Measurements from ENCODE around the gene GPR39.

Gene GPR39

DNA sequence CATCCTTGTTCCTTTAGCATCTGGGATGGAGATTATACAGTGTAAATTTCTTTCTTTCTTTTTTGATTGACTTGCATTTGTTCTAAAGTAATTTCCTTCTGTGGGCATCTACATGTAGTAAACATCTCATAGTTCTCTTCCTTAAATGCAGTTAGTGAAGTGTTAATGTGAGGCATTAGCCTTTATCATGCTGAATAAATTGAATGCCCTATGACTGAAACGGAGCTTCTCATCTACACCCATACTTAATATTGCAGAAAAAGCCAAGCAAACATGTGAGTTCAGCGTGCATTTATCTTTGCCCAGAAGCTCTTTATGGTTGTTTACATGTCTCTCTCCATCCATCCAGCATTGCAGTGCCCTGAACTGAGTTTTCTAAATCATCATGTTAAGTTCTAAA is 195.1 kb downstream of the GPR39 start:
- Histone ChIP-seq H3K36me3 (ENCODE audit: control insufficient read depth in 2 of 2, insufficient read depth in 2 of 2, low read length in 2 of 2) (no peaks in the 10 kb centered on the region), H3K4me1 (ENCODE audit: control insufficient read depth, insufficient read depth, low read length) (peaks cover 7% of the 10 kb centered on the region), H3K9me3 (ENCODE audit: control insufficient read depth in 2 of 2, low read length in 2 of 2) (no peaks in the 10 kb centered on the region), H3K9ac (ENCODE audit: low read length in 2 of 2) (no peak overlapping the region), H3K4me3 (ENCODE audit: low read length in 2 of 2) (no peak overlapping the region), H3K27ac (ENCODE audit: low read length) (no peak overlapping the region), H3K27me3 (ENCODE audit: control insufficient read depth in 1 of 2, insufficient read depth in 2 of 2, low read length in 2 of 2) (no peaks in the 10 kb centered on the region)

DNA sequence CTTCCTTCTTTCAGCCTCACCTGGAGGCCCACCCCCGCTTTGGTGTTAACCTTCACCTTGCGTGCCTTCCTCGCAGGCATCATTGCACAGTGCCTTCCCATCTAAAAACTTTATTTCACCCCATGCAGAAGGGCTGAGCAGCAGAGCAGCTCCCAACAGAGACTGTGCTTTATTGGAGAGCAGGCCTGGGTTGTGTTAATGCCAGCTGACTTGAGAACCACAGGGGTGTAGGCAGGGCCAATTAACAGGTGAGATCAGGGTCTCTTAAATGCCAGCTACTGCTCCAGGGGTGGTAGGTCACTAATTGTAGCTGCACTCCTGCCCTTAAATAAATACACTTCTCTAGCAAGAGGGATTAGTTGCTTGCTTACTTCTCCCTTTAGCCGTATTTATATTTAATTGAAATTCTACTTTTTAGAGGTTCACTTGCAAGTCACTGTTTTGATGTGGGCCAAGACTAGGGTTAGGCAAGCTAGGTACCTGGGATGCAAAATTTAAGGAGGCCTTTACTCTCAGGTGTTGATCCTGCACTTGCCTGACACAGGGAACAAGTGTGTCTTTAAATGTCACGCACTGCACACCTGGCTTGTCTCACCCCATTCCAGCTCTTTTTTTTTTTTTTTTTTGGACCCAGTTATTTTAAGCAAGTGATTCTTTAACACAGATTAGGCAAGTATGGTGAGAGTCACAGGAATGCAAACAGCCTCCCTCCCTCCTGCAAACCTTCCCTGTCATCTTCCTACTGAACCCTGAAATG is 198.9 kb downstream of the GPR39 start:
- Histone ChIP-seq H3K9ac (ENCODE audit: low read length in 2 of 2) (no peak overlapping the region), H3K9me3 (ENCODE audit: control insufficient read depth in 2 of 2, low read length in 2 of 2) (no peaks in the 10 kb centered on the region), H3K4me3 (ENCODE audit: low read length in 2 of 2) (no peak overlapping the region), H3K27me3 (ENCODE audit: control insufficient read depth in 1 of 2, insufficient read depth in 2 of 2, low read length in 2 of 2) (no peaks in the 10 kb centered on the region), H3K27ac (ENCODE audit: low read length) (no peak overlapping the region), H3K36me3 (ENCODE audit: control insufficient read depth in 2 of 2, insufficient read depth in 2 of 2, low read length in 2 of 2) (no peaks in the 10 kb centered on the region), H3K4me1 (ENCODE audit: control insufficient read depth, insufficient read depth, low read length) (peaks cover 7% of the 10 kb centered on the region)

DNA sequence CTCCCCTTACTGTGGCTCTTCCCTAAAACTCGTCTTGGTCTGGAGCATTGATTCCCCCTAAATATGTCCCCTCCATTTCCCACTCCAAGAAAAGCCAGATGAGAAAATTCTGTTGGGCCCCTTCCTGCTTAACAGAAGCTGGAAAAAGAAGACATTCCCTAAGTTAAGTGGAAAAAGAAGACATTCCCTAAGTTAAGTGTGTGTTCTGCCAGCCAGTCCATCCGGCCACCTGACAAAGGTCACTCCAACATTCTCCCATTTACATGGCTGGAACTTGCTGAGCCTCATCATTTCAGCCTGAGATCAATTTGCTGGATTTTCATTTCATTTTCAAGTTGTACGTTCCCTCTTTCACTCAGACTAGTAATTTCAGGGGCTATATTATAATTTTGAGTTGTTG is 201.4 kb downstream of the GPR39 start:
- Histone ChIP-seq H3K9me3 (ENCODE audit: control insufficient read depth in 2 of 2, low read length in 2 of 2) (no peaks in the 10 kb centered on the region), H3K27ac (ENCODE audit: low read length) (no peak overlapping the region), H3K27me3 (ENCODE audit: control insufficient read depth in 1 of 2, insufficient read depth in 2 of 2, low read length in 2 of 2) (no peaks in the 10 kb centered on the region), H3K9ac (ENCODE audit: low read length in 2 of 2) (no peak overlapping the region), H3K36me3 (ENCODE audit: control insufficient read depth in 2 of 2, insufficient read depth in 2 of 2, low read length in 2 of 2) (no peaks in the 10 kb centered on the region), H3K4me3 (ENCODE audit: low read length in 2 of 2) (no peak overlapping the region), H3K4me1 (ENCODE audit: control insufficient read depth, insufficient read depth, low read length) (peaks cover 7% of the 10 kb centered on the region)

DNA sequence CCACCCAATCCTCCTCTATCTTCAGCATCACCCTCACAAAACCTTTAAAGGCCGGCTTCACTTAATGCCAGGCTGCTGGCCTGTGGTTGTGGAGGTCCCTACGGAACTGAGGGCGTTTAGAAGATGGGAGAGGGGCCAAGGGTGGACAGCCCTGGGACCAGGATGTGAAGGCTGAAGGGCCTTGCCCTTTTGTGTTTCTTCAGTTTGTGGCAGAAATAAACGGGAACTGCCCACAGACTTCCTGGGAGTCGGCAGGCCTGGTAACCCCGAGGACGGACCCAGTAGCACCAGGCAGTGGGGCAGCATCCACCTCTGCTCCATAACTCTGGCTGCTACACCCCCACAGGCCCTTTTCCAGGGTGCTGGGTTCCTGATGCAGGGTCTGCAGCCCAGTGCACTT is 202.1 kb downstream of the GPR39 start:
- no peaks in the 10 kb centered on the region for H3K27me3 ChIP-seq (ENCODE audit: control insufficient read depth in 1 of 2, insufficient read depth in 2 of 2, low read length in 2 of 2)
- no peak overlapping the region for H3K9ac ChIP-seq (ENCODE audit: low read length in 2 of 2)
- H3K4me1 ChIP-seq (ENCODE audit: control insufficient read depth, insufficient read depth, low read length): peaks cover 7% of the 10 kb centered on the region
- no peak overlapping the region for H3K27ac ChIP-seq (ENCODE audit: low read length)
- H3K36me3 ChIP-seq (ENCODE audit: control insufficient read depth in 2 of 2, insufficient read depth in 2 of 2, low read length in 2 of 2): no peaks in the 10 kb centered on the region
- H3K4me3 ChIP-seq (ENCODE audit: low read length in 2 of 2): no peak overlapping the region
- H3K9me3 ChIP-seq (ENCODE audit: control insufficient read depth in 2 of 2, low read length in 2 of 2): no peaks in the 10 kb centered on the region

DNA sequence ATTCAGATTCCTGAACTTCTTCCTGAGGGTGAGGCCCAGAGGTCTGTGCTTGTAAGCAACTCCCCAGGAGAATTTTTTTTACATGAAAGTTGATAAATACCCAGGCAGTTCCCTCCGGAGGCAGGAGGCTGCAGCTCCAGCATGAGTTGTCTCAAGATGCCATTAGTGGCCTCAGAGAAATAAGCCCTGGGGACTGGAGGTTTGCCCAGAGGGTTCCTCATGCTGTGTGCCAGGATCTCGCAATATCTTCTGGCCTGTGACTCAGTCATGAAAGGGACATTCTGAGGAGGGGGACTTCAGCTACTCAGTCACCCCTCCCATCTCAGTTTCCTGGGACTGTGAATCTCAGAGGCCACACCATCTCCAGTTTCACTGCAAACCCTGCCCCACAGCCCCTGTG is 203.5 kb downstream of the GPR39 start:
- no peak overlapping the region for H3K27ac ChIP-seq (ENCODE audit: low read length)
- no peak overlapping the region for H3K4me3 ChIP-seq (ENCODE audit: low read length in 2 of 2)
- no peaks in the 10 kb centered on the region for H3K27me3 ChIP-seq (ENCODE audit: control insufficient read depth in 1 of 2, insufficient read depth in 2 of 2, low read length in 2 of 2)
- no peaks in the 10 kb centered on the region for H3K36me3 ChIP-seq (ENCODE audit: control insufficient read depth in 2 of 2, insufficient read depth in 2 of 2, low read length in 2 of 2)
- H3K9me3 ChIP-seq (ENCODE audit: control insufficient read depth in 2 of 2, low read length in 2 of 2): no peaks in the 10 kb centered on the region
- peaks cover 5% of the 10 kb centered on the region for H3K4me1 ChIP-seq (ENCODE audit: control insufficient read depth, insufficient read depth, low read length)
- H3K9ac ChIP-seq (ENCODE audit: low read length in 2 of 2): no peak overlapping the region

DNA sequence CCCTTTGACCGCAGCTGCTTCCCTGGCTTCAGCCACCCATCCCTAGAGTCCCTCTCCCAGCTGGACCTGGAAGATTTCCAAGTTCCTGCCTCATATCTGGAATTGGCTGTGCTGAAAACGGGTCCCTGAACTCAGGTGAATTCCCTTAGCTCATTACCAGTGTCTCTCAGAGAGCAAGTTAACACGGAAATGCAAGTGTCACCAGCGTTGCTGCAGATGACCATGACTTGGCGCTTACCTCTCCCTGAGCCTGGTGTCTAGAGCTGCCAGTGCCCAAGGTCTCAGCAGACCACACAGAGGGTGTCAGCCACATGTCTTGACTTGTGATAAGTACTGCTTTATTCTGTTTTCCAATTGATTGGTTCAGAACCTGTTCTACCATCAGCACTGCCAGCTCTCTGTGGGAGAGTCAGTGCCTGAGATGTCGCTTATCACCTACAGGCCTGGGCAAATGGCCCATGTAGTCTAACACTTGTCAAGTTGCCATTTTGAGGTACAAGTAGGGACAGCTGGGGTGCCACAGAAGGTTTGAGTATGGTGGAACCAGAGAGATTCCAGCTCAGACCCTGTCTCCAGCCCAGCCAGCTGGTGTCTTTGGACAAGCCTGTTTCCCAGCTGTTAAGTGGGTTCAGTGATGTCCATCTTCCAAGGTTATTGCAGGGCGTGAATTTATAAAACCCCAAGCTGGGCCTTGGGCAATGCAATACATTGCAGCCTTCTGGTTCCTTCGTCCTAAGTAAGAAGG is 204.7 kb downstream of the GPR39 start:
- no peak overlapping the region for H3K27ac ChIP-seq (ENCODE audit: low read length)
- H3K36me3 ChIP-seq (ENCODE audit: control insufficient read depth in 2 of 2, insufficient read depth in 2 of 2, low read length in 2 of 2): no peaks in the 10 kb centered on the region

DNA sequence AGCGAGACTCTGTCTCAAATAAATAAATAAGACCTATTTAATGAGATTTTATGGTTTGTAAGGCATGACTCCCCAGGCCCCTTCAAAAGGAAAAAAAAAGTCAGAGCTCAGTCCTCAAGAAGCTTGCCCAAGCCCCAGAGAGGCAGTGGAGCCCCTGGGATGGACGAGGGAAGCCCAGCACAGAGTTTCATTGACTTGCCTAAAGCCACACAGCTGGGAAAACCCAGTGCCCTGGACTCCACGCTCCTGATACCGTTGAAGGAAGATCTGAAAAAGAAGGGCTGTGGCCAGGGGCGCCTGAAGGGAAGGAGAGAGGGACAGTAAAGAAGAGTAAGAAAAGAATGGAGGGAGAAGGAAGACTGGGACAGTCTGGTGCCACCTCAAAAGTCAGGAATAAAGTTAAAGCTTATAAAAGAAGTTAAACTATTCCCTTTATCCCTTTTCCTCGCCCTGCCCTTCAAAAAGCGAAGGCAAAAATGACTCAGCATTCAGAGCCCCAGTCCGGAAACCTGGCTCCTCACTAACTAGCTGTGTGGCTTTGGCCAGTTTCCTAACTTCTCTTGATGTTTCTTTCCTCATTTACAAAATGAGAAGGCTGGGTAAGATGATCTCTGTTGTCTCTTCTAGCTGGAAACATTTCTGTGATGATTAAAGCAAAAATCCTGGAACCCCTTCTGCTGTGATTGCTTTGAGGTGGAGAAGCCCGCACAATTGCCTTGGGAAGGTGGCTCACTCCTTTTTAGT is 206.7 kb downstream of the GPR39 start:
- Histone ChIP-seq H3K27me3 (ENCODE audit: control insufficient read depth in 1 of 2, insufficient read depth in 2 of 2, low read length in 2 of 2) (no peaks in the 10 kb centered on the region), H3K9ac (ENCODE audit: low read length in 2 of 2) (no peak overlapping the region), H3K36me3 (ENCODE audit: control insufficient read depth in 2 of 2, insufficient read depth in 2 of 2, low read length in 2 of 2) (no peaks in the 10 kb centered on the region), H3K4me1 (ENCODE audit: control insufficient read depth, insufficient read depth, low read length) (peaks cover 5% of the 10 kb centered on the region), H3K9me3 (ENCODE audit: control insufficient read depth in 2 of 2, low read length in 2 of 2) (no peaks in the 10 kb centered on the region), H3K27ac (ENCODE audit: low read length) (no peak overlapping the region), H3K4me3 (ENCODE audit: low read length in 2 of 2) (no peak overlapping the region)

More for the DNA sequence above, 204.7 kb downstream of the GPR39 start:
- H3K27me3 ChIP-seq (ENCODE audit: control insufficient read depth in 1 of 2, insufficient read depth in 2 of 2, low read length in 2 of 2): no peaks in the 10 kb centered on the region
- no peak overlapping the region for H3K4me3 ChIP-seq (ENCODE audit: low read length in 2 of 2)
- no peaks in the 10 kb centered on the region for H3K9me3 ChIP-seq (ENCODE audit: control insufficient read depth in 2 of 2, low read length in 2 of 2)
- H3K4me1 ChIP-seq (ENCODE audit: control insufficient read depth, insufficient read depth, low read length): no peaks in the 10 kb centered on the region
- H3K9ac ChIP-seq (ENCODE audit: low read length in 2 of 2): no peak overlapping the region

DNA sequence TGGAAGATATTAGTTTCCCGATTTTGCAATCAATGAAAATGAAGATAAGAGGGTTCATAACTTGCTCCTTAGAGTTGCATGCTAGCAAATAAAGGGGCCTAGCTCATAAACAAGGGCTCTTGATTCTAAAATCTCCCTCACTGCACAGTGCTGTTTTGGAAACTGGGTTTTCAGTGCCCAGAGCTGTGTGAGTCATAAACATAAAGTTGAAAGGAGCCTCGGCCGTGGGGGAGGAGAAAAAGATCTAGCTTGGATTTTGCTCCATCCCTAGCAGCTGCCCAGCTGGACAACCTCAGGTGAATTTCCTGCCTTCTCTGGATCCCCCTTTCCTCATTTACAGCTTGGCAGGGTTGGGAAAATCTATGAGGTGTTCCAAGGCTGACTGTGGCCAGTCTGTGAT is 210.9 kb downstream of the GPR39 start:
- H3K27me3 ChIP-seq (ENCODE audit: control insufficient read depth in 1 of 2, insufficient read depth in 2 of 2, low read length in 2 of 2): no peaks in the 10 kb centered on the region
- no peak overlapping the region for H3K27ac ChIP-seq (ENCODE audit: low read length)
- no peaks in the 10 kb centered on the region for H3K9me3 ChIP-seq (ENCODE audit: control insufficient read depth in 2 of 2, low read length in 2 of 2)
- peaks cover 8% of the 10 kb centered on the region for H3K4me1 ChIP-seq (ENCODE audit: control insufficient read depth, insufficient read depth, low read length)
- no peak overlapping the region for H3K9ac ChIP-seq (ENCODE audit: low read length in 2 of 2)
- H3K4me3 ChIP-seq (ENCODE audit: low read length in 2 of 2): no peak overlapping the region
- H3K36me3 ChIP-seq (ENCODE audit: control insufficient read depth in 2 of 2, insufficient read depth in 2 of 2, low read length in 2 of 2): no peaks in the 10 kb centered on the region

DNA sequence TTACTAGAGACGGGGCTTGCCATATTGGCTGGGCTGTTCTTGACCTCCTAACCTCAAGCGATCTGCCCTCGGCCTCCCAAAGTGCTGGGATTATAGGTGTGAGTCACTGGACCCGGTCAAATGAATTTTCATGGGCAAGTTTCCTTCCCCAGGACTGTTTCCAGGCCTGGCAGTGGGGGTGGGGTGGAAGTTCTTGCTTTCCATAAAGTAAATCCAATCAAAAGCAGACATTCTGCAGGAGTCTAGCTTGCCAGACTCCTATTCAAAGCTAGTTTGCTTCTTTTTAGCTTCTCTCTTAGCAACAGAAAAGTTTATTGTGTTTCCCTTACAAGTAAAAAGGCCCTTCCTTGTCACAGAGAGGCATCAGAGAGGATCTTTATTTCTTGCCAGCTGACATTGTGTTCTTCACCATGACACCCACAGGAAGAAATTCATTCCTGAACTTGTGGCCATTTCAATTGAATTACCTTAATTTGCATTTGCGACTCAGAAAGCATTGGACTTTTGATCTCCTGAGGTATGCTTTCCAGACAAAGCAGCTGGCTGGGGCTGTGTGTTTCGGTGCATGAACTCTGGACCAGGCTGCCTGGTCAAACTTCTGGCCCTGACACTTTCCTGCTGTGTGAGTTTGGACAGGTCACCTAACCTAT is 215.5 kb downstream of the GPR39 start:
- peaks cover 30% of the 10 kb centered on the region for H3K4me1 ChIP-seq (ENCODE audit: control insufficient read depth, insufficient read depth, low read length)
- no peaks in the 10 kb centered on the region for H3K9me3 ChIP-seq (ENCODE audit: control insufficient read depth in 2 of 2, low read length in 2 of 2)
- no peaks in the 10 kb centered on the region for H3K27me3 ChIP-seq (ENCODE audit: control insufficient read depth in 1 of 2, insufficient read depth in 2 of 2, low read length in 2 of 2)
- no peak overlapping the region for H3K9ac ChIP-seq (ENCODE audit: low read length in 2 of 2)
- H3K27ac ChIP-seq (ENCODE audit: low read length): peak overlapping the region; percentile 49
- H3K36me3 ChIP-seq (ENCODE audit: control insufficient read depth in 2 of 2, insufficient read depth in 2 of 2, low read length in 2 of 2): no peaks in the 10 kb centered on the region
- H3K4me3 ChIP-seq (ENCODE audit: low read length in 2 of 2): no peak overlapping the region

DNA sequence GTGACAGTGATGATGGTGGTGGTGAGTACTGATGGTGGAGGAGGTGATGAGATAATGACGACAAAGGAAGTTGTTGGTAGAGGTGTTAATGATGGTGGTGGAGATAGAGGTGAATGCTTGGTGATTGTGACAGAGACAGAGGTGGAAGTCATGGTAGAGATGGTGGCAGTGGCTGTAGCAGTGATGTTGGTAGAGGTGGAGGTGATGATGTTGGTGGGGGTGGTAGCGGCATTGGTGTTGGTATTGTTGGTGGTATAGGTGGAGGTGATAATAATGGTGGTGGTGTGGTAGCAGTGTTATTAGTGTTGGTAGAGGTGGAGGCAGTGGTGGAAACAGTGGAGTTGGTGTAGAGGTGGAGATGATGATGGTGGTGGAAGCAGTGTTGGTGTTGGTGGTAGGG is 217.0 kb downstream of the GPR39 start:
- Histone ChIP-seq H3K27ac (ENCODE audit: low read length) (no peak overlapping the region), H3K36me3 (ENCODE audit: control insufficient read depth in 2 of 2, insufficient read depth in 2 of 2, low read length in 2 of 2) (no peaks in the 10 kb centered on the region), H3K4me3 (ENCODE audit: low read length in 2 of 2) (no peak overlapping the region), H3K4me1 (ENCODE audit: control insufficient read depth, insufficient read depth, low read length) (peaks cover 25% of the 10 kb centered on the region), H3K27me3 (ENCODE audit: control insufficient read depth in 1 of 2, insufficient read depth in 2 of 2, low read length in 2 of 2) (no peaks in the 10 kb centered on the region), H3K9ac (ENCODE audit: low read length in 2 of 2) (no peak overlapping the region), H3K9me3 (ENCODE audit: control insufficient read depth in 2 of 2, low read length in 2 of 2) (no peaks in the 10 kb centered on the region)
